SKM-1 (cell line): ENCODE measurements around the gene ZNF432.
A peak's percentile ranks its signal among the peaks of the same experiment; 100 is the strongest.

Experiments
- DNase-seq: peaks from one replicate; lab custom pipeline; 2025; ENCODE audit not compliant: unreplicated experiment; lab: John Stamatoyannopoulos, UW

ZNF432 gene

GRCh38 chr19:52010674-52011073 lies 38.0 kb downstream of the ZNF432 start:
- DNase-seq: no peak

GRCh38 chr19:52007806-52008557 lies 40.7 kb downstream of the ZNF432 start, which contains the start of gene ZNF615:
TSS of gene ZNF615 (minus strand) at chr19:52008211. CDS start at chr19:52003711, 4,500 bp downstream.
- peak; percentile 14 for DNase-seq

- no peak for DNase-seq
These were observed 41.2 kb downstream of the ZNF432 start for GRCh38 chr19:52007451-52007805.

GRCh38 chr19:51994048-51994644 lies 54.5 kb downstream of the ZNF432 start:
- DNase-seq: no peak

- DNase-seq: no peak
These were observed 55.2 kb downstream of the ZNF432 start for GRCh38 chr19:51993422-51993821.

GRCh38 chr19:51986309-51987291 lies 62.0 kb downstream of the ZNF432 start, which contains the start of gene ZNF350:
TSS of gene ZNF350 (minus strand) at chr19:51986840. CDS start at chr19:51974360, 12,480 bp downstream.
- peak; percentile 51 for DNase-seq

GRCh38 chr19:51983361-51983760 lies 65.3 kb downstream of the ZNF432 start:
- no peak for DNase-seq
